ENCODE measurements around the gene PDE9A.
"Not testable (repeated sequence)": the region's sequence is repeated elsewhere in the genome, so short reads cannot be mapped to it uniquely, and the experiment has no call there.

The PDE9A gene

GRCh38 chr21:42806509-42807140 lies 153.2 kb downstream of the PDE9A start:
- no peak overlapping the region for H3K4me3 ChIP-seq (ENCODE audit: low read depth, low read length)
- DNase-seq (ENCODE audit: low read depth), result no peak

GRCh38 chr21:42807293-42807895 lies 154.0 kb downstream of the PDE9A start:
- H3K4me3 ChIP-seq (ENCODE audit: low read depth, low read length); DNase-seq (ENCODE audit: low read depth): not testable (repeated sequence)

More at GRCh38 chr21:42806509-42807140, 153.2 kb downstream of the PDE9A start:
- no peak for TF ChIP-seq CTCF (IDR thresholded peaks at IDR 0.05; ENCODE audit: low read depth, low read length, missing control alignments)

GRCh38 chr21:42807938-42808613 lies 154.7 kb downstream of the PDE9A start:
- H3K4me3 ChIP-seq (ENCODE audit: low read depth, low read length), result no peak overlapping the region

GRCh38 chr21:42809171-42809570 lies 155.8 kb downstream of the PDE9A start:
- DNase-seq (ENCODE audit: low read depth), result no peak

More at GRCh38 chr21:42807938-42808613, 154.7 kb downstream of the PDE9A start:
- TF ChIP-seq CTCF (IDR thresholded peaks at IDR 0.05; ENCODE audit: low read depth, low read length, missing control alignments), result no peak
- no peak for DNase-seq (ENCODE audit: low read depth)

GRCh38 chr21:42809577-42810475 lies 156.4 kb downstream of the PDE9A start:
- no peak for DNase-seq (ENCODE audit: low read depth)
- no peak for TF ChIP-seq CTCF (IDR thresholded peaks at IDR 0.05; ENCODE audit: low read depth, low read length, missing control alignments)
- H3K4me3 ChIP-seq (ENCODE audit: low read depth, low read length), result no peak overlapping the region

More at GRCh38 chr21:42809171-42809570, 155.8 kb downstream of the PDE9A start:
- no peak overlapping the region for H3K4me3 ChIP-seq (ENCODE audit: low read depth, low read length)
- TF ChIP-seq CTCF (IDR thresholded peaks at IDR 0.05; ENCODE audit: low read depth, low read length, missing control alignments), result no peak

- no peak for TF ChIP-seq CTCF (IDR thresholded peaks at IDR 0.05; ENCODE audit: low read depth, low read length, missing control alignments)
- H3K4me3 ChIP-seq (ENCODE audit: low read depth, low read length), result no peak overlapping the region
- DNase-seq (ENCODE audit: low read depth), result no peak
Measured at GRCh38 chr21:42811960-42812359, 158.5 kb downstream of the PDE9A start.

GRCh38 chr21:42812528-42813241 lies 159.3 kb downstream of the PDE9A start:
- not testable (repeated sequence) for H3K4me3 ChIP-seq (ENCODE audit: low read depth, low read length); DNase-seq (ENCODE audit: low read depth)

Measured in GM12864 (cell line).